H1 (cell line): ENCODE results near the gene SS18L1. TPM values are rescaled to one million over a fixed set of nuclear protein-coding genes. Genes with fewer than 3 reads are reported as not detected.
A peak's percentile ranks its signal among the peaks of the same experiment; 100 is the strongest.

Experiments
- CTCF ChIA-PET: fragments of 300-600 bp; sonication (Branson Sonifier 250); formaldehyde crosslinking; loops from one replicate; lab custom pipeline; 2021; ENCODE audit not compliant: partially characterized antibody; lab: Charles Lee
- POLR2A ChIA-PET: fragments of 300-600 bp; sonication (Branson Sonifier 250); formaldehyde crosslinking; loops from one replicate; lab custom pipeline; 2021; ENCODE audit warnings: inconsistent platforms; ENCODE audit not compliant: partially characterized antibody; lab: Charles Lee
- DNase-seq, 2 experiments: peaks; one replicate each; pipeline versions ENCODE4 v3.0.0 to v3.0.0-alpha.2; 2010 to 2022; ENCODE audit warnings: low spot score in 2 of 2, low read depth in 1 of 2, mixed read lengths in 1 of 2
- FAIRE-seq: peaks from 2 replicates; lab custom pipeline; 2011; peaks lifted over from hg19 to GRCh38; lab: Jason Lieb, UNC
- H2AFZ ChIP-seq: 2 replicates; pipeline ENCODE4 v1.8.1; 2012; ENCODE audit warnings: low read length, inconsistent platforms
- H2AK5ac ChIP-seq: 2 replicates; pipeline ENCODE4 v1.6.1; 2013; ENCODE audit warnings: low read depth, low read length
- H2BK120ac ChIP-seq: replicated peaks from 2 replicates; pipeline ENCODE3; 2013; ENCODE audit warnings: low read depth, low read length, inconsistent platforms
- H2BK12ac ChIP-seq: 2 replicates; pipeline ENCODE4 v1.6.1; 2013; ENCODE audit warnings: low read depth, low read length
- H2BK15ac ChIP-seq: 2 replicates; pipeline ENCODE4 v1.6.1; 2013; ENCODE audit warnings: low read length
- H2BK20ac ChIP-seq: 2 replicates; pipeline ENCODE4 v1.6.1; 2013; ENCODE audit warnings: low read length
- H2BK5ac ChIP-seq: 2 replicates; pipeline ENCODE4 v1.6.1; 2013; ENCODE audit warnings: low read depth, low read length
- H3K14ac ChIP-seq: 2 replicates; pipeline ENCODE4 v1.6.1; 2013; ENCODE audit warnings: inconsistent platforms; ENCODE audit not compliant: insufficient read length
- H3K18ac ChIP-seq: 2 replicates; pipeline ENCODE4 v1.6.1; 2013; ENCODE audit warnings: low read length; ENCODE audit errors: extremely low read depth
- H3K23ac ChIP-seq: 2 replicates; pipeline ENCODE4 v1.6.1; 2013; ENCODE audit warnings: inconsistent platforms; ENCODE audit not compliant: insufficient read length
- H3K23me2 ChIP-seq: 2 replicates; pipeline ENCODE4 v1.6.1; 2013; ENCODE audit warnings: low read depth, low read length
- H3K27ac ChIP-seq: 2 replicates; pipeline ENCODE4 v1.6.1; 2011; ENCODE audit warnings: low read depth, low read length, inconsistent platforms
- H3K27me3 ChIP-seq, 4 experiments: replicated peaks in 1 of 4; 1 replicate in 1 of 4; 2 replicates in 3 of 4; pipeline versions ENCODE4 v1.6.1 to v1.8.1; 2011 to 2013; ENCODE audit warnings: low read length in 3 of 4, mild to moderate bottlenecking in 3 of 4, inconsistent platforms in 2 of 4, mixed read lengths in 2 of 4, moderate library complexity in 1 of 4; ENCODE audit not compliant: control insufficient read depth in 3 of 4, insufficient read depth in 3 of 4; ENCODE audit errors: extremely low read depth in 1 of 4
- H3K36me3 ChIP-seq, 4 experiments: 2 replicates each; pipeline versions ENCODE4 v1.6.1 to v1.8.1; 2011 to 2013; ENCODE audit warnings: mild to moderate bottlenecking in 4 of 4, low read length in 3 of 4, moderate library complexity in 2 of 4, control low read depth in 1 of 4, inconsistent platforms in 1 of 4; ENCODE audit not compliant: insufficient read depth in 4 of 4, control insufficient read depth in 2 of 4
- H3K4ac ChIP-seq: replicated peaks from 2 replicates; pipeline ENCODE3; 2013; ENCODE audit warnings: low read length, low read depth, mixed read lengths, inconsistent platforms; ENCODE audit not compliant: insufficient read length
- H3K4me1 ChIP-seq, 4 experiments: replicated peaks in 1 of 4; 1 replicate in 1 of 4; 2 replicates in 3 of 4; pipeline versions ENCODE4 v1.6.1 to v1.8.1; 2011 to 2013; ENCODE audit warnings: low read length in 3 of 4, inconsistent platforms in 2 of 4, mixed read lengths in 1 of 4; ENCODE audit not compliant: insufficient read depth in 4 of 4, control insufficient read depth in 3 of 4
- H3K4me2 ChIP-seq, 2 experiments: 2 replicates each; pipeline versions ENCODE4 v1.6.1 to v1.8.1; 2011 to 2013; ENCODE audit warnings: low read depth in 2 of 2, low read length in 2 of 2, control low read depth in 1 of 2, inconsistent platforms in 1 of 2, mild to moderate bottlenecking in 1 of 2; ENCODE audit not compliant: insufficient read depth in 1 of 2
- H3K4me3 ChIP-seq, 4 experiments: fragments of 200-600, 300-600 bp in 1 of 4; sonication (generic), shearing (Covaris generic), sonication (Bioruptor Twin) in 1 of 4; 2 replicates each; pipeline versions ENCODE4 v1.5.1 to v1.8.1; 2011 to 2016; ENCODE audit warnings: low read length in 4 of 4, low read depth in 3 of 4, control low read depth in 2 of 4, inconsistent platforms in 2 of 4, mild to moderate bottlenecking in 2 of 4, mixed read lengths in 1 of 4, moderate library complexity in 1 of 4; ENCODE audit not compliant: insufficient read depth in 2 of 4; ENCODE audit errors: extremely low read depth in 1 of 4
- H3K56ac ChIP-seq: replicated peaks from 2 replicates; pipeline ENCODE3; 2013; ENCODE audit warnings: low read depth, mild to moderate bottlenecking, mixed read lengths, low read length, inconsistent platforms; ENCODE audit not compliant: insufficient read length
- H3K79me1 ChIP-seq: 2 replicates; pipeline ENCODE4 v1.6.1; 2013; ENCODE audit warnings: low read depth, low read length, control low read depth
- H3K79me2 ChIP-seq, 2 experiments: 2 replicates each; pipeline versions ENCODE4 v1.6.1 to v1.8.1; 2012 to 2013; ENCODE audit warnings: low read length in 2 of 2, mild to moderate bottlenecking in 2 of 2, inconsistent platforms in 1 of 2; ENCODE audit not compliant: insufficient read depth in 2 of 2, control insufficient read depth in 1 of 2
- H3K9ac ChIP-seq, 4 experiments: replicated peaks in 1 of 4; 1 replicate in 1 of 4; 2 replicates in 3 of 4; pipeline versions ENCODE4 v1.6.1 to v1.8.1; 2011 to 2013; ENCODE audit warnings: low read depth in 3 of 4, low read length in 3 of 4, control low read depth in 2 of 4, mild to moderate bottlenecking in 2 of 4, moderate library complexity in 2 of 4, inconsistent platforms in 1 of 4; ENCODE audit errors: extremely low read depth in 1 of 4
- H3K9me3 ChIP-seq, 2 experiments: 2 replicates each; pipeline versions ENCODE4 v1.6.1 to v1.8.1; 2012 to 2013; ENCODE audit warnings: mild to moderate bottlenecking in 2 of 2, moderate library complexity in 2 of 2, control low read depth in 1 of 2, inconsistent platforms in 1 of 2, low read depth in 1 of 2, low read length in 1 of 2, mixed read lengths in 1 of 2; ENCODE audit not compliant: insufficient read depth in 2 of 2
- H4K20me1 ChIP-seq, 2 experiments: replicated peaks in 1 of 2; 2 replicates each; pipeline versions ENCODE3 to v1.8.1; 2011 to 2013; ENCODE audit warnings: inconsistent platforms in 2 of 2, low read length in 2 of 2, mild to moderate bottlenecking in 1 of 2; ENCODE audit not compliant: insufficient read depth in 2 of 2, control insufficient read depth in 1 of 2
- H4K5ac ChIP-seq: 2 replicates; pipeline ENCODE4 v1.6.1; 2013; ENCODE audit warnings: low read length, low read depth, mixed read lengths, inconsistent platforms; ENCODE audit not compliant: insufficient read length
- H4K8ac ChIP-seq: 2 replicates; pipeline ENCODE4 v1.8.0; 2013; ENCODE audit warnings: mild to moderate bottlenecking, moderate library complexity, low read length, inconsistent platforms; ENCODE audit not compliant: insufficient read depth; ENCODE audit errors: extremely low read depth
- H4K91ac ChIP-seq: replicated peaks from 2 replicates; pipeline ENCODE3; 2013; ENCODE audit warnings: low read length, mixed read lengths, inconsistent platforms; ENCODE audit not compliant: insufficient read length
- EGR1 ChIP-seq: IDR thresholded peaks from 2 replicates; pipeline ENCODE4 v1.6.1; 2011; ENCODE audit warnings: low read depth, low read length, borderline replicate concordance
- POLR2AphosphoS5 ChIP-seq: IDR thresholded peaks from 2 replicates; pipeline ENCODE4 v1.6.1; 2011; ENCODE audit warnings: low read depth, low read length
- WGBS, 2 experiments: shearing (Covaris generic) in 1 of 2; methylation state at CpG; one replicate each; pipeline versions ENCODE4 v1.1.6 to v1.1.7; 2013 to 2015; ENCODE audit warnings: low lambda C conversion rate in 2 of 2, mixed read lengths in 2 of 2, inconsistent platforms in 1 of 2, low coverage in 1 of 2, missing lambda C conversion rate in 1 of 2; ENCODE audit not compliant: insufficient replicate concordance in 2 of 2, insufficient coverage in 1 of 2, insufficient read length in 1 of 2; ENCODE audit errors: extremely low coverage in 1 of 2, missing lambda C conversion rate in 1 of 2; 5-methylcytosine and 5-hydroxymethylcytosine counted together
- polyA plus RNA-seq, 7 experiments: library from polyadenylated mRNA; depleted of rRNA in 3 of 7; stranded (reverse) in 5 of 7; unstranded in 2 of 7; fragments of >200 nt in 5 of 7; fragments of 200-250 nt in 2 of 7; gene quantifications; 1 replicate in 5 of 7; 2 replicates in 1 of 7; 4 replicates in 1 of 7; pipeline versions ENCODE4 v1.2.1 to v1.2.3, GENCODE V29; 2011 to 2013; ENCODE audit warnings: missing spikeins in 2 of 7, mixed read lengths in 2 of 7
- total RNA-seq: library from RNA; stranded (reverse); fragmentation: NEBNext Ultra II Directional; extraction: Animal tissue kit (Norgen Biotek cat#: 25700); gene quantifications from 2 replicates; pipeline ENCODE4 v1.2.1, GENCODE V29; 2021

Gene SS18L1
- total and polyA plus RNA-seq, 2 of the 8 experiments (the other 6 are each of a cell fraction or from before 2014, with no cell fraction given) = 28.4 to 29.7 TPM

GRCh38 chr20:62135573-62136266 is 7.8 kb upstream of the SS18L1 start:
- Histone ChIP-seq H2BK15ac (no peak overlapping the region), H2BK120ac (no peak overlapping the region), H4K91ac (no peak overlapping the region), H4K8ac (no peak overlapping the region), H3K79me1 (peaks cover 1% of the 10 kb centered on the region), H3K4ac (no peak overlapping the region), H2BK20ac (no peak overlapping the region), H4K5ac (no peak overlapping the region), H3K4me3 (no peak overlapping the region), H3K14ac (no peak overlapping the region), H3K56ac (no peak overlapping the region), H3K36me3 (peaks cover 55 to 98% (median 80%) of the 10 kb centered on the region in 4 experiments), H2AK5ac (no peak overlapping the region), H4K20me1 (peaks cover 24 to 61% of the 10 kb centered on the region in 2 experiments), H3K4me2 (no peak overlapping the region), H3K27ac (no peak overlapping the region), H2BK5ac (no peak overlapping the region), H3K4me1 (no peaks in the 10 kb centered on the region), H3K18ac (no peak overlapping the region), H2BK12ac (no peak overlapping the region), H3K79me2 (peaks cover 5 to 27% of the 10 kb centered on the region in 2 experiments), H2AFZ (no peak overlapping the region), H3K23me2 (no peaks in the 10 kb centered on the region), H3K9ac (no peak overlapping the region), H3K23ac (no peak overlapping the region), H3K27me3 (no peaks in the 10 kb centered on the region), H3K9me3 (no peaks in the 10 kb centered on the region)
- 94% methylated on average over 8 of the region's 8 CpGs; no CpG with 5 or more reads in 1 of the 2 experiments for WGBS, 2 experiments
- FAIRE-seq = no peak
- no peak for DNase-seq
- POLR2A ChIA-PET = interaction anchor here (1.2 to 5.2 kb wide), 8 partner anchors 9 to 125 kb away, joined by 3 to 61 read pairs (median 7); partner anchors contain the start of genes LSM14B, MTG2, SS18L1 and TAF4
- CTCF ChIA-PET = interaction anchor here (0.6 to 5.3 kb wide), 27 partner anchors 10 to 221 kb away, joined by 3 to 57 read pairs (median 4); no protein-coding TSS in a partner anchor
- peak; percentile 39 for TF ChIP-seq POLR2AphosphoS5
- TF ChIP-seq EGR1 = no peak
